Activated CD4-positive, alpha-beta T cell treated with anti-CD3 and anti-CD28 coated beads, Interleukin-2, amount 10 ng/mL, durations not matched to agents 7 days and 5 days (primary cell): ENCODE data around the gene MUL1. TPM values are rescaled to one million over a fixed set of nuclear protein-coding genes. Genes with fewer than 3 reads are reported as not detected.
"Not testable (repeated sequence)": the region's sequence is repeated elsewhere in the genome, so short reads cannot be mapped to it uniquely, and the experiment has no call there.

Experiments
- CTCF ChIA-PET: fragments of 350-600 bp; sonication (Branson Sonifier 250); formaldehyde crosslinking; loops from one replicate; lab custom pipeline; 2021; ENCODE audit warnings: antibody characterized with exemption; lab: Charles Lee
- POLR2A ChIA-PET: fragments of 350-600 bp; sonication (Branson Sonifier 250); formaldehyde crosslinking; loops from one replicate; lab custom pipeline; 2021; ENCODE audit warnings: antibody characterized with exemption; lab: Charles Lee
- DNase-seq: peaks from one replicate; pipeline ENCODE4 v3.0.0-alpha.2; 2020
- H3K27ac Mint-ChIP-seq: one replicate; pipeline ENCODE4 v1.8.0; 2021; ENCODE audit warnings: mild to moderate bottlenecking, moderate library complexity, mixed read lengths
- H3K27me3 Mint-ChIP-seq: one replicate; pipeline ENCODE4 v1.8.0; 2021; ENCODE audit warnings: mixed read lengths
- H3K36me3 Mint-ChIP-seq: one replicate; pipeline ENCODE4 v1.8.0; 2021; ENCODE audit warnings: low read depth, mixed read lengths
- H3K4me1 Mint-ChIP-seq: one replicate; pipeline ENCODE4 v1.8.0; 2021; ENCODE audit warnings: mixed read lengths
- H3K4me3 Mint-ChIP-seq: one replicate; pipeline ENCODE4 v1.8.0; 2021; ENCODE audit warnings: mild to moderate bottlenecking, moderate library complexity, mixed read lengths
- H3K9me3 Mint-ChIP-seq: one replicate; pipeline ENCODE4 v1.8.0; 2021; ENCODE audit warnings: mixed read lengths
- total RNA-seq, 2 experiments: library from RNA; stranded (reverse); gene quantifications; one replicate each; pipeline ENCODE4 v1.2.3, GENCODE V29; 2021

The MUL1 gene
- total RNA-seq, 2 experiments from 2014 or later = 17.4 to 20.1 TPM

DNA sequence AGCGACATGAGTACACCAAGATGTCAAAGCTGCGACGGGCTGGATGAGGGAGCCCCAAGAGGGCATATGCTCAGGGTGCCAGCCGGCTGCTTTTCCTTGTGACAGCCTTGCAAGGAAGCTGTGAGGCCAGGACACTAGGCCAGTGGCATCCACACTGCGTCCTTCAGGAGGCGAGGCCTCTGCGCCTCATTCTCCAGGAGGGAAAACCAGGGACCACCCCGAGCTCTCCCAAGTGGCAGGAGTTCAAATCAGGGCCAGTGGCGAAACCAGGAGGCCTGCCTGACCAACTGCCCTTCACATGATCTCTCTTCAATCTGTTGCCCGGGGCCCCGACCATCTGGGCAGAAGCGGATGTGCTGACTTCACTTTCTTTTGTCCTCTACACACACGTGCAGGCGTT lies 8.2 kb downstream of the MUL1 start:
- Mint-ChIP-seq H3K27ac (no peak overlapping the region), H3K4me1 (peaks cover 12% of the 10 kb centered on the region), H3K9me3 (no peaks in the 10 kb centered on the region), H3K36me3 (peaks cover 18% of the 10 kb centered on the region), H3K27me3 (no peaks in the 10 kb centered on the region), H3K4me3 (no peak overlapping the region)
- no peak for DNase-seq
- POLR2A ChIA-PET = no interaction called here
- CTCF ChIA-PET = no interaction called here

DNA sequence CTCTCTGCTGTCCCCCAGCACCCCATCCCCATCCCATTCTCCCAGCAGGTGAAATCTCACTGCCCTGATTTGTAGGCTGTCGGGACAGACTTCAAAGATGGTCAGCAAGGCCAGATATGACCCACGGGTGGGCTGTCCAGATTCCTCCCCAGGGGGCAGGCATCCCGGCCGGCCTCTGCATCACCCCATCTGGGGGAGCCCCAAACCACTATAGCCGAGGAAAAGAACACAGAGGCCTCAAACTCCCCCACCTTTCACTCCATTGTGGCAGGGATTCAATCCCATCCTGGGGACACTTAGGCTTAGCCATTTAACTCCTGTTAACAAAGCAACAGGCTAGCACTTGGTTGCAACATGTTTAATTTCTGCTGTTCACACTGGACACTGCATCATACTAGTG lies 8.8 kb downstream of the MUL1 start:
- POLR2A ChIA-PET = no interaction called here
- H3K36me3 Mint-ChIP-seq = peaks cover 18% of the 10 kb centered on the region

DNA sequence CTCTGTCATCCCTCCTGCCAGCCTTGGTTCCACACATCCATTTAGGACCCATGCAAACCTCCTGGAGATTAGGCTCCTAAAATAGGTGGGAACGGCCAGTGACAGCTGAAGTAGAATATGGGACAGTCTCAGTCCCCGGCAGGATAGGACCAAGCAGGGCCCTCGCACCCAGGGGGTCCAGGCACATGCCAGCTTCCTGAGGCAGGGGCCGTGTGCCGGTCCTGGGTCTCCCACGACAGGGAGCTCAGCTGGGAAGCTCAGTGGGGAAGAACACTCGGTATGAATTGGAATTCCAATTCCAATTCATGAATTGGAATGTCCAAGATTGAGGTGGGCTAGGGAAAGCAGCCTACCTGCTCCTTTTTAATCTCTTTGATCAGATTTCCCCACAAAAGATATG lies 9.8 kb downstream of the MUL1 start:
- DNase-seq = no peak
- ChIA-PET CTCF (no interaction called here), POLR2A (no interaction called here)
- Mint-ChIP-seq H3K4me3 (no peak overlapping the region), H3K36me3 (peaks cover 18% of the 10 kb centered on the region), H3K27me3 (no peaks in the 10 kb centered on the region), H3K4me1 (peaks cover 11% of the 10 kb centered on the region), H3K9me3 (no peaks in the 10 kb centered on the region), H3K27ac (no peak overlapping the region)

More for the DNA sequence above, 8.8 kb downstream of the MUL1 start:
- Mint-ChIP-seq H3K27ac (no peak overlapping the region), H3K4me1 (peaks cover 11% of the 10 kb centered on the region), H3K27me3 (no peaks in the 10 kb centered on the region), H3K4me3 (no peak overlapping the region), H3K9me3 (no peaks in the 10 kb centered on the region)
- no peak for DNase-seq
- CTCF ChIA-PET = no interaction called here

- no peaks in the 10 kb centered on the region for H3K27me3 Mint-ChIP-seq
Measured at GRCh38 chr1:20497506-20497905, 10.4 kb downstream of the MUL1 start.

GRCh38 chr1:20496725-20497383 lies 11.1 kb downstream of the MUL1 start:
- H3K4me3 Mint-ChIP-seq, H3K9me3 Mint-ChIP-seq, DNase-seq, H3K27ac Mint-ChIP-seq, H3K27me3 Mint-ChIP-seq, CTCF ChIA-PET, POLR2A ChIA-PET: not testable (repeated sequence)
- H3K4me1 Mint-ChIP-seq = peaks cover 11% of the 10 kb centered on the region
- H3K36me3 Mint-ChIP-seq = peaks cover 18% of the 10 kb centered on the region

More at GRCh38 chr1:20497506-20497905, 10.4 kb downstream of the MUL1 start:
- Mint-ChIP-seq H3K4me1 (peaks cover 11% of the 10 kb centered on the region), H3K27ac (no peak overlapping the region), H3K9me3 (no peaks in the 10 kb centered on the region), H3K4me3 (no peak overlapping the region), H3K36me3 (peaks cover 18% of the 10 kb centered on the region)
- CTCF ChIA-PET = no interaction called here
- no peak for DNase-seq
- POLR2A ChIA-PET = no interaction called here

DNA sequence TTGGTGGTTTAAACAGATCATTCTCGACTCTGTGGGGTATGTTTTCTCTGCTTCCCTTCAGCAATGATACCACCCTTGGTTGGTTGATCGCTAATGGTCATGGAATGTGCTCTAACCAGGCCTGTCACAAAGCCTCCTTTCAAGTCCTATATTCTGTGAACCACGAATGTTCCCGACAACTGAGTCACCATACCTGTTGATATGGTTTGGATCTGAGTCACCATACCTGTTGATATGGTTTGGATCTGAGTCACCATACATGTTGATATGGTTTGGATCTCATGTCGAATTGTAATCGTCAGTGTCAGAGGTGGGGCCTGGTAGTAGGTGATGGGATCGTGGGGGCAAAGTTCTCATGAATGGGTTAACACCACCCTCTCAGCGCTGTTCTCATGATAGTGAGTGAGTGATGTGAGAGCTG lies 11.7 kb downstream of the MUL1 start:
- POLR2A ChIA-PET = no interaction called here
- CTCF ChIA-PET = no interaction called here
- Mint-ChIP-seq H3K27me3 (no peaks in the 10 kb centered on the region), H3K4me3 (no peak overlapping the region), H3K36me3 (peaks cover 16% of the 10 kb centered on the region), H3K27ac (no peak overlapping the region), H3K4me1 (peaks cover 11% of the 10 kb centered on the region), H3K9me3 (no peaks in the 10 kb centered on the region)
- no peak for DNase-seq

DNA sequence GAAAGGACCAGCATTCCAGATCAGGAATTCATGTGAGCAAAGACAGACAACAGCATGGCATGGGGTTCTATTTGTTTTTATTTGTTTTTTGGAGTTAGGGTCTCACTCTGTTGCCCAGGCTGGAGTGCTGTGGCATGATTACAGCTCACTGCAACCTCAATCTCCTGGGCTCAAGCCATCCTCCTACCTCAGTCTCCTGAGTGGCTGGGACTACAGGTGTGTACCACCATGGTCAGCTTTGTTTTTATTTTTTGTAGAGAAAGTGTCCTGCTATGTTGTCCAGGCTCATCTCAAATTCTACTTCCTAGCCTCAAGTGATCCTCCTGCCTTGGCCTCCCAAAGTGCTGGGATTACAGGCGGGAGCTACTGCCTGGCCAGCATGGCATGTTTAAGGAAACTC lies 12.3 kb downstream of the MUL1 start:
- no peak overlapping the region for H3K27ac Mint-ChIP-seq
- no peaks in the 10 kb centered on the region for H3K27me3 Mint-ChIP-seq
- ChIA-PET POLR2A (no interaction called here), CTCF (interaction anchor here (1.4 to 1.5 kb wide), 2 partner anchors 11 to 394 kb away, joined by 4 to 5 read pairs; no protein-coding TSS in a partner anchor)
- no peak overlapping the region for H3K4me3 Mint-ChIP-seq
- H3K4me1 Mint-ChIP-seq = peaks cover 11% of the 10 kb centered on the region
- no peak for DNase-seq
- peaks cover 15% of the 10 kb centered on the region for H3K36me3 Mint-ChIP-seq
- H3K9me3 Mint-ChIP-seq = no peaks in the 10 kb centered on the region

DNA sequence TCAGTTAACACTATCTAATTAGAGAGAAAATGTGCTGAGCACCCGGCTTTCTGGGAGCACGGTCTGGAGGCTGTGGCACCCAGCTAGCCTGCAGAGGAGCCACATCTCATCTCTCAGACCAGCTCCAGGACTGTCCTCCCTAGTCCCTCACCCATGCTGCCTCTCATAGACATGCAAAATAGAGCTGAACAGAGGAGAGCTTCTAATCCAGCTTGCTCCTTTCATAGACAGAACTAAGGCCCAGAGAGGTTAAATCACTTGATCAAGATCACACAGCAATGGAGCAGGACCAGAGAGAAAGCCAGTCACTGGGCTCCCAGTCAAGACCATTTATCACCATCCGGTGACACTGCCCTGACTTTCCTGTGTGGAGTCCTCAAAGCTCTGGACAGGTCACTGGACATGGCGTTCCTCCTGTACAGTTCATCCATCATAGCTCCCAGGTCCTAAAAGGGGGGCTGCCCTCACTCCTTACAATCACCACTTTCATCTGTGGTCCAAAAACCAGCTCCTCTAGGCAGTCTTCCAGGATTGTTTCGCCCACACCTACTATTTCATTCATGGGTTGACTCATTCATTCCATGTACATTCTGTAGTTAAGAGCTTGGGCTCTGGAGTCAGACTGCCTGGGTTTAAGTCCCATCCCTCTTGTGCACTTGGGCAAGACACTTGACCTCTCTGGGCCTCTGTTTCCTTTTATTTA lies 13.2 kb downstream of the MUL1 start:
- CTCF ChIA-PET = interaction anchor here (0.6 to 1.5 kb wide), 7 partner anchors 8 to 835 kb away, joined by 3 to 11 read pairs (median 4); partner anchors contain the start of gene MUL1
- Mint-ChIP-seq H3K27me3 (peaks cover 3% of the 10 kb centered on the region), H3K4me1 (peaks cover 11% of the 10 kb centered on the region), H3K4me3 (no peak overlapping the region), H3K36me3 (peaks cover 9% of the 10 kb centered on the region), H3K27ac (no peak overlapping the region), H3K9me3 (no peaks in the 10 kb centered on the region)
- POLR2A ChIA-PET = no interaction called here
- DNase-seq = no peak

DNA sequence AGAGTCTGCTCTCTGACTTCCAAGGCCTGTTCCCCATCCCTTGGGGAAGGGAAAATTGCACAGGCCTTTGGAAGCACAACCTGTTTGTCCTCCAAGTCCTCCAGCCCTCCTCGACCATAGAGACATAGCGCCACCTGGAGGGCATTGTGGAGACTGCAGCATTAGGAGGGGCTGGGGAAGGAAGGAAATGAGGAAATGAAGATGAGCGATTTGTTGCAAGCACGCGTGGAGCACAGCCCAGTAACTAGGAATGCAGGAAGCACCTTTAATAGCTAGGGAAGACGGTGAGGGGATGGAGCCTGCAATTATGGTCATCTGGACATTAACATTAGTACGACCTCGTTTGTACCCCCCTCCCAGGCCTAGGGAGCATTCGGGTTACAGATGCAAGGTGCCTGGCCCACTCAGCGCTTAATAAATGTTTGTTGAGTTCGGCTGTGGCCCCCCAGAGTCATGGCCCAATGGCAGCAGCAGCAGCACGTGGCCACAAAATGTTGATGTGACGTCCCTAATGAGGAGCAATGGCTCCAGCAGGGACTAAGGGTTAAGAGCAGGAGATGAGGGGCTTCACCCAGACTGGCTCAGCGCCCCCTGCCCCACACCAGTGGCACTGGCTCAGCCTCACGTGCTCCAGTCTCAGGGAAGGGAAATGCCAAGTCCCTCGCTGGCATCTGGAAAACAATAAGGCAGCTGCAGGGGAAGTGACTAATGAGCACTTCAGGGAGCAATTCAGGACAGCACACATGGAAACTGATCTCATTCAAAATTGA lies 13.9 kb downstream of the MUL1 start:
- H3K4me3 Mint-ChIP-seq = no peak overlapping the region
- peaks cover 5% of the 10 kb centered on the region for H3K36me3 Mint-ChIP-seq
- peaks cover 11% of the 10 kb centered on the region for H3K4me1 Mint-ChIP-seq
- CTCF ChIA-PET = interaction anchor here (0.6 to 1.5 kb wide), 8 partner anchors 9 to 834 kb away, joined by 3 to 11 read pairs (median 4); partner anchors contain the start of gene MUL1
- H3K27me3 Mint-ChIP-seq = peaks cover 9% of the 10 kb centered on the region
- POLR2A ChIA-PET = interaction anchor here (0.6 kb wide), 1 partner anchor 258 kb away, joined by 3 read pairs; no protein-coding TSS in a partner anchor
- H3K9me3 Mint-ChIP-seq = no peaks in the 10 kb centered on the region
- DNase-seq = peak; percentile 85
- H3K27ac Mint-ChIP-seq = no peak overlapping the region

DNA sequence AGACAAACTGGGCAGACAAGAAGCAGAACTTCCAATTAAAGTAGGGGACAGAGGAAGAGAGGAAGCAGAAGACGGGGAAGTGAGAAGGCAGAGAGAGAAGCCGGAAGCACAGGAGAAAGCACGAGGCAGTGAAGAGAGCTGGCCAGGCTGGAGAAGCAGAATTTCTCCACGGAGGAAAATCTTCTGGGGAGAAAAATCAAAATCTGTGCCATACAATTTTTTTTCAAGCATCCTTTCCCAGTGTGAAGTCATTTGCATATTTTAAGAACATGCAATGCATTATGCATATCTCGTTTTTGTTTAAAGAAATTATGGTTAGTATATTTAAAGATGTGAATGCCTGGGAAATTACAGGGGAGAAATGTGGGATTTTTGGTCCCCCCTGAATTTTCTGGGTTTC lies 14.6 kb downstream of the MUL1 start:
- Mint-ChIP-seq H3K27me3 (peaks cover 16% of the 10 kb centered on the region), H3K4me1 (peaks cover 11% of the 10 kb centered on the region), H3K27ac (no peak overlapping the region), H3K4me3 (no peak overlapping the region), H3K9me3 (no peaks in the 10 kb centered on the region), H3K36me3 (no peaks in the 10 kb centered on the region)
- DNase-seq = no peak
- ChIA-PET CTCF (interaction anchor here (1.0 to 1.3 kb wide), 3 partner anchors 9 to 280 kb away, joined by 3 to 5 read pairs (median 3); no protein-coding TSS in a partner anchor), POLR2A (interaction anchor here (0.6 kb wide), 1 partner anchor 257 kb away, joined by 3 read pairs; no protein-coding TSS in a partner anchor)

DNA sequence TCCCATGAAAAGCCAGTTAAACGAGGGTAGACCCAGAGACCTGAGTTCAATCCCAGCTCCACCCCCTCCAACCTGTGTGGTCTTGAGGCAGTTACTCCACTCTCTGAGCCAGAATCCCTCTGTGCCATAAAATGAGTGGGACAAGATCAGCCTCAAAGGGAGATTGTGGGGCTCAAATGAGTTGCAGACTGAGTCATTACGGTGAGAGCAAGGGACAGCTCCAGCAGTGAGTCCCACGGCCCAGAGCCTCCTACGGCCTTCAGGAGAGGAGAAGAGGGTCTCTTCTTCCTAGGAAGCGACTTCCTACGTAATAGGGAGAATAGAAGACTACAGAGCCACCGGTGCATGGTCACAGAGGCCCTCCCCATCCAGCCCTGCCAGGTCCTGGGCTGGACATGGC lies 15.2 kb downstream of the MUL1 start:
- Mint-ChIP-seq H3K4me3 (no peak overlapping the region), H3K27me3 (peaks cover 22% of the 10 kb centered on the region), H3K27ac (no peak overlapping the region), H3K4me1 (peaks cover 11% of the 10 kb centered on the region), H3K36me3 (no peaks in the 10 kb centered on the region), H3K9me3 (no peaks in the 10 kb centered on the region)
- POLR2A ChIA-PET = no interaction called here
- CTCF ChIA-PET = no interaction called here
- DNase-seq = no peak

GRCh38 chr1:20491866-20492265 lies 16.1 kb downstream of the MUL1 start:
- no peaks in the 10 kb centered on the region for H3K9me3 Mint-ChIP-seq
- no peaks in the 10 kb centered on the region for H3K36me3 Mint-ChIP-seq
- no peak overlapping the region for H3K4me3 Mint-ChIP-seq
- CTCF ChIA-PET = interaction anchor here (0.6 to 1.2 kb wide), 2 partner anchors 12 to 25 kb away, joined by 3 read pairs; no protein-coding TSS in a partner anchor
- peaks cover 31% of the 10 kb centered on the region for H3K27me3 Mint-ChIP-seq
- POLR2A ChIA-PET = no interaction called here
- DNase-seq = no peak
- H3K4me1 Mint-ChIP-seq = peaks cover 10% of the 10 kb centered on the region
- H3K27ac Mint-ChIP-seq = no peak overlapping the region
